H1 (cell line): ENCODE results near the gene FNDC5. TPM values are rescaled to one million over a fixed set of nuclear protein-coding genes. Genes with fewer than 3 reads are reported as not detected.

Experiments
- CTCF ChIA-PET: fragments of 300-600 bp; sonication (Branson Sonifier 250); formaldehyde crosslinking; loops from one replicate; lab custom pipeline; 2021; ENCODE audit not compliant: partially characterized antibody; lab: Charles Lee
- POLR2A ChIA-PET: fragments of 300-600 bp; sonication (Branson Sonifier 250); formaldehyde crosslinking; loops from one replicate; lab custom pipeline; 2021; ENCODE audit warnings: inconsistent platforms; ENCODE audit not compliant: partially characterized antibody; lab: Charles Lee
- DNase-seq, 2 experiments: peaks; one replicate each; pipeline versions ENCODE4 v3.0.0 to v3.0.0-alpha.2; 2010 to 2022; ENCODE audit warnings: low spot score in 2 of 2, low read depth in 1 of 2, mixed read lengths in 1 of 2
- FAIRE-seq: peaks from 2 replicates; lab custom pipeline; 2011; peaks lifted over from hg19 to GRCh38; lab: Jason Lieb, UNC
- H2AFZ ChIP-seq: 2 replicates; pipeline ENCODE4 v1.8.1; 2012; ENCODE audit warnings: low read length, inconsistent platforms
- H2AK5ac ChIP-seq: 2 replicates; pipeline ENCODE4 v1.6.1; 2013; ENCODE audit warnings: low read depth, low read length
- H2BK120ac ChIP-seq: replicated peaks from 2 replicates; pipeline ENCODE3; 2013; ENCODE audit warnings: low read depth, low read length, inconsistent platforms
- H2BK12ac ChIP-seq: 2 replicates; pipeline ENCODE4 v1.6.1; 2013; ENCODE audit warnings: low read depth, low read length
- H2BK15ac ChIP-seq: 2 replicates; pipeline ENCODE4 v1.6.1; 2013; ENCODE audit warnings: low read length
- H2BK20ac ChIP-seq: 2 replicates; pipeline ENCODE4 v1.6.1; 2013; ENCODE audit warnings: low read length
- H2BK5ac ChIP-seq: 2 replicates; pipeline ENCODE4 v1.6.1; 2013; ENCODE audit warnings: low read depth, low read length
- H3K14ac ChIP-seq: 2 replicates; pipeline ENCODE4 v1.6.1; 2013; ENCODE audit warnings: inconsistent platforms; ENCODE audit not compliant: insufficient read length
- H3K18ac ChIP-seq: 2 replicates; pipeline ENCODE4 v1.6.1; 2013; ENCODE audit warnings: low read length; ENCODE audit errors: extremely low read depth
- H3K23ac ChIP-seq: 2 replicates; pipeline ENCODE4 v1.6.1; 2013; ENCODE audit warnings: inconsistent platforms; ENCODE audit not compliant: insufficient read length
- H3K23me2 ChIP-seq: 2 replicates; pipeline ENCODE4 v1.6.1; 2013; ENCODE audit warnings: low read depth, low read length
- H3K27ac ChIP-seq: 2 replicates; pipeline ENCODE4 v1.6.1; 2011; ENCODE audit warnings: low read depth, low read length, inconsistent platforms
- H3K27me3 ChIP-seq, 4 experiments: replicated peaks in 1 of 4; 1 replicate in 1 of 4; 2 replicates in 3 of 4; pipeline versions ENCODE4 v1.6.1 to v1.8.1; 2011 to 2013; ENCODE audit warnings: low read length in 3 of 4, mild to moderate bottlenecking in 3 of 4, inconsistent platforms in 2 of 4, mixed read lengths in 2 of 4, moderate library complexity in 1 of 4; ENCODE audit not compliant: control insufficient read depth in 3 of 4, insufficient read depth in 3 of 4; ENCODE audit errors: extremely low read depth in 1 of 4
- H3K36me3 ChIP-seq, 4 experiments: 2 replicates each; pipeline versions ENCODE4 v1.6.1 to v1.8.1; 2011 to 2013; ENCODE audit warnings: mild to moderate bottlenecking in 4 of 4, low read length in 3 of 4, moderate library complexity in 2 of 4, control low read depth in 1 of 4, inconsistent platforms in 1 of 4; ENCODE audit not compliant: insufficient read depth in 4 of 4, control insufficient read depth in 2 of 4
- H3K4ac ChIP-seq: replicated peaks from 2 replicates; pipeline ENCODE3; 2013; ENCODE audit warnings: low read length, low read depth, mixed read lengths, inconsistent platforms; ENCODE audit not compliant: insufficient read length
- H3K4me1 ChIP-seq, 4 experiments: replicated peaks in 1 of 4; 1 replicate in 1 of 4; 2 replicates in 3 of 4; pipeline versions ENCODE4 v1.6.1 to v1.8.1; 2011 to 2013; ENCODE audit warnings: low read length in 3 of 4, inconsistent platforms in 2 of 4, mixed read lengths in 1 of 4; ENCODE audit not compliant: insufficient read depth in 4 of 4, control insufficient read depth in 3 of 4
- H3K4me2 ChIP-seq, 2 experiments: 2 replicates each; pipeline versions ENCODE4 v1.6.1 to v1.8.1; 2011 to 2013; ENCODE audit warnings: low read depth in 2 of 2, low read length in 2 of 2, control low read depth in 1 of 2, inconsistent platforms in 1 of 2, mild to moderate bottlenecking in 1 of 2; ENCODE audit not compliant: insufficient read depth in 1 of 2
- H3K4me3 ChIP-seq, 4 experiments: fragments of 200-600, 300-600 bp in 1 of 4; sonication (generic), shearing (Covaris generic), sonication (Bioruptor Twin) in 1 of 4; 2 replicates each; pipeline versions ENCODE4 v1.5.1 to v1.8.1; 2011 to 2016; ENCODE audit warnings: low read length in 4 of 4, low read depth in 3 of 4, control low read depth in 2 of 4, inconsistent platforms in 2 of 4, mild to moderate bottlenecking in 2 of 4, mixed read lengths in 1 of 4, moderate library complexity in 1 of 4; ENCODE audit not compliant: insufficient read depth in 2 of 4; ENCODE audit errors: extremely low read depth in 1 of 4
- H3K56ac ChIP-seq: replicated peaks from 2 replicates; pipeline ENCODE3; 2013; ENCODE audit warnings: low read depth, mild to moderate bottlenecking, mixed read lengths, low read length, inconsistent platforms; ENCODE audit not compliant: insufficient read length
- H3K79me1 ChIP-seq: 2 replicates; pipeline ENCODE4 v1.6.1; 2013; ENCODE audit warnings: low read depth, low read length, control low read depth
- H3K79me2 ChIP-seq, 2 experiments: 2 replicates each; pipeline versions ENCODE4 v1.6.1 to v1.8.1; 2012 to 2013; ENCODE audit warnings: low read length in 2 of 2, mild to moderate bottlenecking in 2 of 2, inconsistent platforms in 1 of 2; ENCODE audit not compliant: insufficient read depth in 2 of 2, control insufficient read depth in 1 of 2
- H3K9ac ChIP-seq, 4 experiments: replicated peaks in 1 of 4; 1 replicate in 1 of 4; 2 replicates in 3 of 4; pipeline versions ENCODE4 v1.6.1 to v1.8.1; 2011 to 2013; ENCODE audit warnings: low read depth in 3 of 4, low read length in 3 of 4, control low read depth in 2 of 4, mild to moderate bottlenecking in 2 of 4, moderate library complexity in 2 of 4, inconsistent platforms in 1 of 4; ENCODE audit errors: extremely low read depth in 1 of 4
- H3K9me3 ChIP-seq, 2 experiments: 2 replicates each; pipeline versions ENCODE4 v1.6.1 to v1.8.1; 2012 to 2013; ENCODE audit warnings: mild to moderate bottlenecking in 2 of 2, moderate library complexity in 2 of 2, control low read depth in 1 of 2, inconsistent platforms in 1 of 2, low read depth in 1 of 2, low read length in 1 of 2, mixed read lengths in 1 of 2; ENCODE audit not compliant: insufficient read depth in 2 of 2
- H4K20me1 ChIP-seq, 2 experiments: replicated peaks in 1 of 2; 2 replicates each; pipeline versions ENCODE3 to v1.8.1; 2011 to 2013; ENCODE audit warnings: inconsistent platforms in 2 of 2, low read length in 2 of 2, mild to moderate bottlenecking in 1 of 2; ENCODE audit not compliant: insufficient read depth in 2 of 2, control insufficient read depth in 1 of 2
- H4K5ac ChIP-seq: 2 replicates; pipeline ENCODE4 v1.6.1; 2013; ENCODE audit warnings: low read length, low read depth, mixed read lengths, inconsistent platforms; ENCODE audit not compliant: insufficient read length
- H4K8ac ChIP-seq: 2 replicates; pipeline ENCODE4 v1.8.0; 2013; ENCODE audit warnings: mild to moderate bottlenecking, moderate library complexity, low read length, inconsistent platforms; ENCODE audit not compliant: insufficient read depth; ENCODE audit errors: extremely low read depth
- H4K91ac ChIP-seq: replicated peaks from 2 replicates; pipeline ENCODE3; 2013; ENCODE audit warnings: low read length, mixed read lengths, inconsistent platforms; ENCODE audit not compliant: insufficient read length
- CEBPB ChIP-seq: IDR thresholded peaks from 2 replicates; pipeline ENCODE4 v1.6.1; 2012; ENCODE audit warnings: low read depth, low read length
- CHD1 ChIP-seq: IDR thresholded peaks from 2 replicates; pipeline ENCODE4 v1.6.1; 2012; ENCODE audit warnings: low read depth, low read length, improper control_type of control experiment
- GTF2F1 ChIP-seq: IDR thresholded peaks from 2 replicates; pipeline ENCODE4 v1.6.1; 2012; ENCODE audit warnings: low read depth, low read length, improper control_type of control experiment, borderline replicate concordance
- KDM4A ChIP-seq: IDR thresholded peaks from one replicate; pipeline ENCODE4 v1.7.1; 2012; ENCODE audit warnings: low read depth, mild to moderate bottlenecking, moderate library complexity, low read length, inconsistent platforms; ENCODE audit not compliant: severe bottlenecking
- RAD21 ChIP-seq, 2 experiments: IDR thresholded peaks in 1 of 2; conservative IDR thresholded peaks in 1 of 2; 2 replicates each; pipeline ENCODE4 v1.6.1; 2011; ENCODE audit warnings: low read depth in 2 of 2, low read length in 2 of 2, improper control_type of control experiment in 1 of 2, inconsistent platforms in 1 of 2, mild to moderate bottlenecking in 1 of 2, moderate library complexity in 1 of 2
- WGBS, 2 experiments: shearing (Covaris generic) in 1 of 2; methylation state at CpG; one replicate each; pipeline versions ENCODE4 v1.1.6 to v1.1.7; 2013 to 2015; ENCODE audit warnings: low lambda C conversion rate in 2 of 2, mixed read lengths in 2 of 2, inconsistent platforms in 1 of 2, low coverage in 1 of 2, missing lambda C conversion rate in 1 of 2; ENCODE audit not compliant: insufficient replicate concordance in 2 of 2, insufficient coverage in 1 of 2, insufficient read length in 1 of 2; ENCODE audit errors: extremely low coverage in 1 of 2, missing lambda C conversion rate in 1 of 2; 5-methylcytosine and 5-hydroxymethylcytosine counted together
- long read RNA-seq, 2 experiments: library from RNA in 1 of 2; library from capped mRNA in 1 of 2; stranded (forward); transcript quantifications; one replicate each; pipeline ENCODE4 v2.0.0, GENCODE V29; 2021; ENCODE audit warnings: inconsistent platforms in 1 of 2
- polyA minus RNA-seq, 3 experiments: library from RNA; depleted of rRNA, polyadenylated mRNA; stranded (reverse); fragments of >200 nt; gene quantifications; 1 replicate in 2 of 3; 2 replicates in 1 of 3; pipeline ENCODE4 v1.2.3, GENCODE V29; 2011
- polyA plus RNA-seq, 7 experiments: library from polyadenylated mRNA; depleted of rRNA in 3 of 7; stranded (reverse) in 5 of 7; unstranded in 2 of 7; fragments of >200 nt in 5 of 7; fragments of 200-250 nt in 2 of 7; gene quantifications; 1 replicate in 5 of 7; 2 replicates in 1 of 7; 4 replicates in 1 of 7; pipeline versions ENCODE4 v1.2.1 to v1.2.3, GENCODE V29; 2011 to 2013; ENCODE audit warnings: missing spikeins in 2 of 7, mixed read lengths in 2 of 7
- total RNA-seq: library from RNA; stranded (reverse); fragmentation: NEBNext Ultra II Directional; extraction: Animal tissue kit (Norgen Biotek cat#: 25700); gene quantifications from 2 replicates; pipeline ENCODE4 v1.2.1, GENCODE V29; 2021

FNDC5 gene
- 0.94 and 2.0 TPM in 2 replicates for total RNA-seq
- polyA plus RNA-seq (2011; rRNA removed), result 1.8 and 3.2 TPM in 2 replicates
- polyA plus RNA-seq (2011; cell fraction: cytosol; rRNA removed), result 3.3 TPM
- 6.4 TPM for polyA plus RNA-seq (2011; cell fraction: nucleus; rRNA removed)
- polyA plus RNA-seq (2012, experiment 1 of 2), result 2.3 to 4.0 TPM (median 3.0 TPM) in 4 replicates
- polyA plus RNA-seq (2012, experiment 2 of 2), result 1.0 TPM
- 3.2 TPM for polyA plus RNA-seq (2013, experiment 1 of 2)
- polyA plus RNA-seq (2013, experiment 2 of 2), result 2.1 TPM
- polyA minus RNA-seq (2011; rRNA and poly(A)+ RNA removed), result 1.9 and 2.2 TPM in 2 replicates
- polyA minus RNA-seq (2011; cell fraction: cytosol; rRNA and poly(A)+ RNA removed), result not detected
- polyA minus RNA-seq (2011; cell fraction: nucleus; rRNA and poly(A)+ RNA removed), result 1.3 TPM
- long read RNA-seq, experiment 1, partial matches to known transcripts, result 0 of 1 reads
- long read RNA-seq, experiment 1, other reads (novel, unspliced or antisense), result 1 of 1 reads
- long read RNA-seq, experiment 2, result 0 reads

DNA sequence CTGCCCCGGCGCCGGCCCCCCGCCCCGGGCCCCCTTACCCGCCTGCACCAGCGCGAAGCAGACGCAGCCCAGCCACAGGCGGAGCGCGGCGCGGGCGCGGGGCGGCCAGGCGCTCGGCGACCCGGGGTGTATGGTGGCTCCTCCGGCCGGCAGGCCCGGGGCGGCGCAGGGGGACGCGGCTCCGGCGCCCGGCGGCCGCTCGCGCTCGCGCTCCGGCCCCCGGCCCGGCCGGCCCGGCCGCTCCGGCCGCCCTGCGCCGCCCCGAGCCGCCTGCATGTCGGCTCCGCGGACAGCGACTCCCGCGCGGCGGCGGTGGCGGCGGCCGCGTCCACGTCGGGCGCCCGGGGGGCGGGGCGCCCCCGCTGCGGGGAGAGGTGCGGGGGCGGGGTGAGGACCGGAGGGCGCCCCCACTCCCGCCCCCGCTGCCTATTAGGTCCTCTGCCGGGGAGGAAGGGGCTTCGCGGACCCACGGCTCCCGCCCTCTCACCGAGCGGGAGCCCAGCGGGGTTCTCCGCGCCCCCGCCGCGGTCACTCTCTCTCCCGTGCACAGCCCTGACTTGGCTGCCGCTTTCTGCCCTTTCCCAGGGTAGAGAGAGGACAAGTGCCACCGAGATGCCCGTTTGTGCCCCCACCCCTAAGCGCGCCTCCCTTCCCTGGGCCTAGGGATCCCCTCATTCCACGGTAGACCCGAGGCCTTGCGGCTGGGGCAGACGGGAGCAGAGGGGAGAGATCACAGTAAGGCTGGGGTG, at the start of gene FNDC5:
TSS of gene FNDC5 (minus strand) at position 298 of the 749 bp plus-strand sequence.
- no peak within 1 kb of the TSS for H3K14ac ChIP-seq
- H3K27me3 ChIP-seq, result peaks cover 6 to 35% (median 28%) of the 10 kb centered on the region in 4 experiments
- POLR2A ChIA-PET, result interaction anchor here (1.1 to 3.0 kb wide), 5 partner anchors 12 to 96 kb away, joined by 3 to 10 read pairs (median 10); partner anchors contain the start of genes HPCA, S100PBP and YARS1
- H4K20me1 ChIP-seq, result peaks cover 0 to 2% of the 10 kb centered on the region in 2 experiments
- H4K8ac ChIP-seq, result 0 out of 2 replicates have a peak within 1 kb of the TSS, but pooled peaks have one; percentile 35
- no peak within 1 kb of the TSS for H3K27ac ChIP-seq
- H3K23me2 ChIP-seq, result peaks cover 6% of the 10 kb centered on the region; the same call in 1 of the 2 replicates
- H2BK12ac ChIP-seq, result no peak within 1 kb of the TSS; the same call in 1 of the 2 replicates
- FAIRE-seq, result no peak
- H2AK5ac ChIP-seq, result peak within 1 kb of the TSS; percentile 8; the same call in 1 of the 2 replicates
- peaks cover 6 to 27% (median 21%) of the 10 kb centered on the region in 4 experiments for H3K4me1 ChIP-seq
- no peaks in the 10 kb centered on the region for H3K79me2 ChIP-seq
- peak within 1 kb of the TSS; percentile 28 to 65 (median 37) for H3K4me3 ChIP-seq
- peak within 1 kb of the TSS; percentile 46; the same call in 1 of the 2 replicates for H2BK15ac ChIP-seq
- no peaks in the 10 kb centered on the region for H3K79me1 ChIP-seq
- no peak within 1 kb of the TSS for H3K56ac ChIP-seq
- 12% methylated on average over 14 of the region's 99 CpGs; no CpG with 5 or more reads in 1 of the 2 experiments for WGBS, 2 experiments
- peak within 1 kb of the TSS; percentile 12 for H4K91ac ChIP-seq
- no peak within 1 kb of the TSS for H2AFZ ChIP-seq
- no peak within 1 kb of the TSS; a peak in 1 of 7 replicates for H3K9ac ChIP-seq
- H2BK20ac ChIP-seq, result no peak within 1 kb of the TSS
- no peaks in the 10 kb centered on the region for H3K9me3 ChIP-seq
- CTCF ChIA-PET, result interaction anchor here (0.6 to 19.0 kb wide), 8 partner anchors 9 to 1845 kb away, joined by 3 to 382 read pairs (median 10); partner anchors contain the start of gene HPCA
- peak within 1 kb of the TSS; percentile 57 to 92 for H3K4me2 ChIP-seq
- DNase-seq, result no peak
- H2BK5ac ChIP-seq, result no peak within 1 kb of the TSS
- H3K18ac ChIP-seq, result peak within 1 kb of the TSS; percentile 32; the same call in 1 of the 2 replicates
- H2BK120ac ChIP-seq, result no peak within 1 kb of the TSS
- H3K23ac ChIP-seq, result no peak within 1 kb of the TSS
- no peaks in the 10 kb centered on the region; a peak in 1 of 8 replicates for H3K36me3 ChIP-seq
- H3K4ac ChIP-seq, result no peak within 1 kb of the TSS
- no peak within 1 kb of the TSS for H4K5ac ChIP-seq
- TF ChIP-seq CHD1 (no peak), KDM4A (peak; percentile 46), GTF2F1 (no peak), RAD21 (IDR thresholded peaks at IDR 0.05 in 1 of 2, conservative IDR thresholded peaks at IDR 0.05 in 1 of 2; ENCODE audit: low read depth in 2 of 2, low read length in 2 of 2) (no peak), CEBPB (no peak)
